CD4-positive, alpha-beta T cell treated with Interferon gamma for 1 hour (primary cell): ENCODE results near the gene AGAP3.

Source experiments
- DNase-seq: peaks from one replicate; pipeline ENCODE4 v3.0.0-alpha.2; 2020

The AGAP3 gene

GRCh38 chr7:151168003-151168786, 81.9 kb downstream of the AGAP3 start:
- peak; percentile 41 for DNase-seq

GRCh38 chr7:151168787-151169162, 82.5 kb downstream of the AGAP3 start:
- no peak for DNase-seq

DNA sequence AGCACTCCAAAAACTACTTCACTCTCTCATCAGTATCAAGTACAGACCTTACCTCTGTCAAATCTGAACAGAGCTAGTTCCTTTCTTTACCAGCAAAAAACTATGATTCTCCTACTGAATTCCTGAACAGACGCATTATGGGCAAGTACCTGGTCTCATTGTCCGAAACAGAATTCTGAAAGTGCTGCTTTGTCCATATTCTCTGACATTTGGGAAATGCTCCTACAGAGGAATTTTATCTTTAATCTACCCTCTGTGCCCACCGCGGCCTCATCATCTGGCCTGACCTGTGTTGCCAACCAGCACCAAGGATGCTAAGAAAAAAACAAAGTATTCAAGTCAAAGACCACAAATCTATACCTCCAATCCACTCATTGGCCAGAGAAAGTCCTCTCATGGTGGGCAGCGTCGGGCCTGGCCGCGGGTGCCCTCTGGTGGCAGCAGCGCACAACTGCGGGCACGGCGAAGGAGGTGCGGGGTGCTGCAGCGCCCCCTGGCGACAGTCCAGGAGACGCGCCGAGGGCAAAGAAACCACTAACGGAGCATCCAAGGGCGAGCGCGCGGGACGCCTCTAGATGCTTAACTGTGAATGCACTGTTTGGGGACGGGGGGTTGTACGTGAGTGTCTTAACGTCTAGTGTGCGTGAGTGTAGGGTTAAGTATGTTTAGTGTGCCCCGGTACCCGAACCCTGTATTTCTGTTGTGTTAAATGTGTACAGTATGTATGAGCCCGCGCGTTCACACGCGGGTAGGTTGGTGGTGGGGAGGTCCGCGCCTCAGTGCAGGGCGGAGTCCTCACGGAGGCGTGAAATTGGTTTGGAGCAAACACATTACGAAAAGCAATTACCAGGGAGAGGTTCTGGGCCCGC, 86.2 kb downstream of the AGAP3 start:
- DNase-seq, result peak; percentile 77

DNA sequence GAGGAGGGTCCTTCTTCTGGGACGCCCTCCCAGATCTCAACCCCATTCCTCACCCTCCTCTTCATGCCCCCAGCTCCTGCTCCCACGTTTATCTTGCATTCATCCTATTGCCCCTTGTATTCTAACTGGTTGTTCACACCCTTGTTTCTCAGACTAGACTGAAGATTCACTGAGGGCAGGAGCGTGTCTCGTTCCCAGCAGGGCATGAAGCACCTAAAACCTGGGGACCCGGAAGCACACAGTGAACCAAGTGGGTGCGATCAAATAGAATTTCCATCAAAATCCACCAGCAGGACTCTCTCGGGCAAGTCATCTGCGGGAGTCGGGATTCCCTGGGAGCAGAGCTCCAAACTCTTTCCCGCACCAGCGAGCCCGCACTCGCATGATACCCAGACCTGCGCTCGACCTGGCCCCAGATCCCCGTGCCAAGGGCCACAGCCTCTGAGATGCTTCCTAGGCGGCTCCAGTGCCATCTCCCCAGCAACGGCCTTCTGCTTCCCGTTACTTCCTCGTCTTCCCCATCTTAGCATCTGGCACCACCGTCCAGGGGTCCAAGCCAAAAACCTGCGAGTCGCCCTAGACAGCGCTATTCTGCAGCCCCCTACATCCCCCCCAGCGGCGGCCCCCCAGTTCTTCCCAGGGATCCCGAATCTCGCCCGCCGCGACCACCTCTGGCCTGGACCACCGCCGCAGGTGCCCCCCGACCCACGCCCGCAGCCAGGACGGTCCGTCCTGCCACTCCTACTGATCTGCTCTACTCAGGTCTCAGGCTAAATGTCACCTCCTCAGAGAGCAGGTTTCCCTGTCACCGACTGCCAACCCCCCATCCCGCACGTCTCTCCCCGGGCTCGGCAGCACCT, 87.3 kb downstream of the AGAP3 start:
- DNase-seq, result no peak

GRCh38 chr7:151174246-151175046, 88.2 kb downstream of the AGAP3 start:
- DNase-seq, result peak; percentile 41

- DNase-seq, result no peak
Observed at GRCh38 chr7:151175047-151175792, 88.9 kb downstream of the AGAP3 start.

DNA sequence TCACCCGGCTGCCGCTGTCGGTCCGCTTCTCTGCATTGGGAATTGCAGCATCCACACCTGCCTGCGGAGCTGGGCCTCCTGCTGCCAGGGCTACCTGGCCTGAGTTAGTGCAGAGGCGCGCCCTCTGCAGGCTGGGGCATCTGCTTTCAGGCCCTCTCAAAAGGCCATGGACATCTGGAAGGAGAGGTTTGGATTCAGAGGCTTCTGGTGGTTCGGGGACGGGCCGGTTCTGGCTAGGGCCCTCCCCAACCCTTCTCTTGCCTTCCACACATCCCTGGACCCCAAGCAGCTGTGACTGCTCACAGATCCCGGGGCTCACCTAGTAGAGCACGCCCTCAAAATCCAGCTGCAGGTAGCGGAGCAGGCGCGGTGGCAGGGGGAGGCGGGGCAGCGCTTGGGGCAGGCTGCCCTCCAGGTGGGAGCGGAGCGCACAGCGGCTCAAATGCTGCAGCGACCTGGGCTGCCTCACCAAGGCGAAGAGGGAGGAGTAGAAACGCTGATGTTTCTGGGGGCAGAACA, 89.6 kb downstream of the AGAP3 start:
- DNase-seq, result no peak

DNA sequence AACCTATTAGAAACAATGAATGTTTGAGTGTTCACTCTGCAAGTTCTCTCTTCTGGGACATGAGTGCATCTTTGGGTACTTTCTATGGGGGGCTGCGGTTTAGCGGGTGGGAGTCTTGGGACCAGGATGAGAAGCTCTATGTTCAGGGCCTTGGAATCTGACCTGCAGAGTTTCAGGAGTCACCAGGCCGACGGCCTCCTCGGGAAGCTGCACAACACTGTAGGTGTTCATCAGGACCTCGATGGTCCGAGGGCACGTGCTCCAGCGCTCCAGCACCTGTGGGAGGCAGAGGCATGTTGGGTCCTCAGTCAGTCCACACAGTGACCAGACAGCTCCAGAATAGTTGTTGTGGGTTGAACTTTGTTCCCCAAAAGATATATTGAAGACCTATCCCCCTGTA, 90.1 kb downstream of the AGAP3 start:
- DNase-seq, result no peak

- no peak for DNase-seq
Observed at GRCh38 chr7:151177310-151177709, 91.0 kb downstream of the AGAP3 start.

- DNase-seq, result no peak
Observed at GRCh38 chr7:151178236-151178635, 92.0 kb downstream of the AGAP3 start.

- no peak for DNase-seq
Observed at GRCh38 chr7:151178831-151179230, 92.6 kb downstream of the AGAP3 start.

GRCh38 chr7:151179287-151179860, 93.1 kb downstream of the AGAP3 start:
- DNase-seq, result no peak

DNA sequence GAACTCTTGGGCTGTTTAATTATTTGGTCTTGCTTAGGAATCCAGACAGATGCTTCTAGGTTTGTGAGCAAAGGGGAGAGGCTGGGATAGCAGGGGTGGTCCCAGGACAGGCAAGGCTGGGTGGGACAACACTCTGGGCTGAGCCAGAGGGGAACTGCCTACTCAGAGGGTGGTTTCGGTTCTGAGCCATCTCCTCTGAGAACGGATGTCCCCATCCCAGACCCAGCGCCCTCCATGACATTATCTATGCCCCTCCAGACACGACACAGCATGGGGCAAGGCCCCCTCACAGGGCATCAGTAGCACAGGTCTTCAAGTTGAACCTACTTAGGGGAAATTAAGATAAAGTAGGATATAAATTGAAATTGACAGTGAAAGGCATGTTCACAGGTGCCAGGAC, 93.7 kb downstream of the AGAP3 start:
- DNase-seq, result no peak

GRCh38 chr7:151181011-151181431, 94.7 kb downstream of the AGAP3 start:
- no peak for DNase-seq

DNA sequence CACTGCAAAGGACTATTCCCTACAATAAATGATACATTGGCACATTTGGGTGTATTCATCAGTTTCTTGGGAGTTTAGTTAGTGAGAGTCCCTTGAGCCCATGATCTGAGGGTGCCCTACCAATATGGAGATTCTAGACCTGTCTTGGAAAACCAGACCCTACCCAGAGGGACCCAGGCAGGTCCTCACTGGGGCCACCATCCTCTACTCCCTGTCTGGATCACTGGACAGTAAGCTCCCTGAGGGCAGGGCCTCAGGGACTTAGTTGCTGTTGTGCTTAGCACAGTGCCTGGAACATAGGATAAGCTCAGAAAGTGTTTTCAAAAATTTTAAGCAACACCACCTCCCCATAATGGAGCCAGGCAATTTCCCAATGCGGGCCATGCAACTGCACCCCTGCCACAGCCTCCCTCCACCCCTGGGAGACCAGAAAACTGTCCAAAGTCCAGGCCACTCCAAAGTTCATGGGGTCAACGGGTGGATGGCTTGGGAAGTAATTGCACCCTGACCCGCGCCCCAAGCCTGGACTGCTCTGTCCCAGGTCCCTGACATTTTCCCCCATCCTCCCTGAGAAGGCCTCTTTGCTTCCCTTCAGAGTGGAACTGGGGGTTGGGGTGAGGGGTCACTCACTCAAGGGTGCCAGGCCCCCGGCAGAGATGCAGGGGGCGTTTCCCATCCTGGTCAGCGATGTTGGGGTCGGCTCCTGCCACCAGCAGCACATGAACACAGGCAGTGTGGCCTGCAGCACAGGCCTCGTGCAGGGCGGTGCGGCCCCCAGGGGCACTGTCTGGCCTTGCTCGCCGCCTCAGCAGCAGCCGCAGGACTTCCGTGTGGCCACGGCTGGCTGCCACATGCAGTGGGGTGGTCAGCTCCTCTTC, 99.7 kb downstream of the AGAP3 start:
- no peak for DNase-seq

GRCh38 chr7:151186640-151187408, 100.5 kb downstream of the AGAP3 start, which contains the start of gene ASB10:
TSS of gene ASB10 (minus strand) at chr7:151187250. CDS start at chr7:151187130, 120 bp downstream.
- DNase-seq, result no peak

GRCh38 chr7:151187409-151188251, 101.4 kb downstream of the AGAP3 start:
- no peak for DNase-seq

DNA sequence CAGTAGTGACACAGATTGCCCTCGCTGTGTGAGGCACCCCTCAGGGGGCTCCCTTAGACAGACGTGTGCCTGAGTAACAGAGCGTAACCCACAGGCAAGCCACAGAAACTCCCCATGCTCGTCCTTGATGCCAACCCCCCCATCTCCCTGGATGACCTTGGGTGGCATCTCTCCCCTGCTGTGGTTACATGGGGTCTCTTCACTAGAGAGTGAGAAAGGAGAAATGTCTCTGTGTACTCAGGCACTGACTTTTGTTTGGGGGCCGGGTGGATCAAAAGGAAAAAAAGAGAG, 101.9 kb downstream of the AGAP3 start:
- no peak for DNase-seq
